B cell (primary cell): ENCODE data around the gene ARHGAP15. TPM values are rescaled to one million over a fixed set of nuclear protein-coding genes. Genes with fewer than 3 reads are reported as not detected.

ENCODE experiments used
- ATAC-seq: fragments of 200-7000 bp; cut with Tn5 transposase; one replicate; pipeline ENCODE4 v1.10.0; 2021; ENCODE audit warnings: low read depth, mild to moderate bottlenecking, moderate number of reproducible peaks, moderate library complexity
- CTCF ChIA-PET: fragments of 350-600 bp; sonication (Branson Sonifier 250); formaldehyde crosslinking; loops from one replicate; lab custom pipeline; 2021; ENCODE audit warnings: antibody characterized with exemption, inconsistent platforms; lab: Charles Lee
- POLR2A ChIA-PET: fragments of 350-600 bp; sonication (Branson Sonifier 250); formaldehyde crosslinking; loops from one replicate; lab custom pipeline; 2021; ENCODE audit warnings: antibody characterized with exemption; lab: Charles Lee
- DNase-seq: peaks from one replicate; pipeline ENCODE4 v3.0.0; 2013
- H2AFZ ChIP-seq: 2 replicates; pipeline ENCODE4 v1.6.1; 2012; ENCODE audit warnings: mild to moderate bottlenecking, low read depth, low read length; ENCODE audit not compliant: insufficient read depth, poor library complexity, severe bottlenecking
- H3K27ac ChIP-seq, 2 donors: 1 replicate in 1 of 2; 2 replicates in 1 of 2; pipeline ENCODE4 v1.5.1; 2012 to 2013; ENCODE audit warnings: low read length in 2 of 2, mild to moderate bottlenecking in 2 of 2, moderate library complexity in 1 of 2
- H3K27me3 ChIP-seq, 4 experiments: fragments of 200-600 bp in 1 of 4; sonication (generic) in 1 of 4; replicated peaks in 1 of 4; 1 replicate in 2 of 4; 2 replicates in 2 of 4; pipeline versions ENCODE4 v1.6.1 to v1.7.0; 2013 to 2016; ENCODE audit warnings: low read length in 3 of 4, mild to moderate bottlenecking in 2 of 4, mixed read lengths in 1 of 4, moderate library complexity in 1 of 4; ENCODE audit not compliant: insufficient read depth in 4 of 4, control insufficient read depth in 3 of 4; ENCODE audit errors: control extremely low read depth in 1 of 4
- H3K36me3 ChIP-seq, 2 experiments: replicated peaks in 1 of 2; 1 replicate in 1 of 2; 2 replicates in 1 of 2; pipeline versions ENCODE4 v1.6.1 to v1.7.1; 2013; ENCODE audit warnings: low read length in 1 of 2; ENCODE audit not compliant: insufficient read depth in 2 of 2, control insufficient read depth in 1 of 2; ENCODE audit errors: control extremely low read depth in 1 of 2, extremely low read depth in 1 of 2
- H3K4me1 ChIP-seq, 2 donors: fragments of 200-600 bp in 1 of 2; sonication (generic) in 1 of 2; 1 replicate in 1 of 2; 2 replicates in 1 of 2; pipeline versions ENCODE4 v1.5.1 to v1.6.1; 2013 to 2017; ENCODE audit warnings: low read length in 2 of 2; ENCODE audit not compliant: control insufficient read depth in 2 of 2, insufficient read depth in 2 of 2
- H3K4me2 ChIP-seq: replicated peaks from 2 replicates; pipeline ENCODE3; 2012; ENCODE audit warnings: mild to moderate bottlenecking, low read depth, low read length; ENCODE audit not compliant: poor library complexity, severe bottlenecking
- H3K4me3 ChIP-seq, 5 experiments: fragments of 200-600 bp in 1 of 5; sonication (generic) in 1 of 5; 1 replicate in 3 of 5; 2 replicates in 2 of 5; pipeline versions ENCODE4 v1.5.1 to v1.7.0; 2011 to 2016; ENCODE audit warnings: low read length in 4 of 5, mild to moderate bottlenecking in 4 of 5, low read depth in 2 of 5, control low read depth in 1 of 5, moderate library complexity in 1 of 5; ENCODE audit not compliant: insufficient read depth in 1 of 5; ENCODE audit errors: control extremely low read depth in 1 of 5, extremely low read depth in 1 of 5
- H3K79me2 ChIP-seq: fragments of 200-600 bp; sonication (generic); one replicate; pipeline ENCODE4 v1.6.0; 2016; ENCODE audit warnings: low read length; ENCODE audit not compliant: control insufficient read depth, insufficient read depth
- H3K9ac ChIP-seq: fragments of 200-600 bp; sonication (generic); 2 replicates; pipeline ENCODE4 v1.6.1; 2017; ENCODE audit warnings: mild to moderate bottlenecking, low read length, moderate library complexity
- H3K9me3 ChIP-seq, 3 donors: one replicate each; pipeline versions ENCODE4 v1.6.1 to v1.7.1; 2013; ENCODE audit warnings: low read length in 2 of 3; ENCODE audit not compliant: control insufficient read depth in 2 of 3, insufficient read depth in 1 of 3; ENCODE audit errors: control extremely low read depth in 1 of 3
- H4K20me1 ChIP-seq: 2 replicates; pipeline ENCODE4 v1.6.0; 2012; ENCODE audit warnings: mild to moderate bottlenecking, low read length; ENCODE audit not compliant: insufficient read depth, control insufficient read depth, poor library complexity, severe bottlenecking
- H3K27ac Mint-ChIP-seq: one replicate; pipeline ENCODE4 v1.8.0; 2021; ENCODE audit warnings: mixed read lengths
- H3K27me3 Mint-ChIP-seq: one replicate; pipeline ENCODE4 v1.8.0; 2021; ENCODE audit warnings: mixed read lengths
- H3K4me1 Mint-ChIP-seq: one replicate; pipeline ENCODE4 v1.8.0; 2021; ENCODE audit warnings: mixed read lengths
- H3K4me3 Mint-ChIP-seq: one replicate; pipeline ENCODE4 v1.8.0; 2021; ENCODE audit warnings: mixed read lengths
- H3K9me3 Mint-ChIP-seq: one replicate; pipeline ENCODE4 v1.8.0; 2022; ENCODE audit warnings: mixed read lengths; ENCODE audit not compliant: insufficient read depth
- EZH2 ChIP-seq: IDR thresholded peaks from 2 replicates; pipeline ENCODE4 v1.6.1; 2012; ENCODE audit warnings: borderline replicate concordance, low read depth, mild to moderate bottlenecking, moderate library complexity, low read length; ENCODE audit not compliant: insufficient read depth, poor library complexity, severe bottlenecking
- WGBS: methylation state at CpG from one replicate; pipeline ENCODE4 v1.1.5; 2013; ENCODE audit warnings: missing lambda C conversion rate; ENCODE audit not compliant: insufficient coverage; 5-methylcytosine and 5-hydroxymethylcytosine counted together
- intact Hi-C: fragments of 100-400 bp; cut with micrococcal nuclease; formaldehyde crosslinking; loops from one replicate; pipeline ENCODE4 v1.10.0; 2022
- polyA plus RNA-seq: library from polyadenylated mRNA; depleted of rRNA; stranded (reverse); fragments of >200 nt; gene quantifications from 2 replicates; pipeline ENCODE4 v1.2.3, GENCODE V29; 2012
- total RNA-seq, 2 donors: library from RNA; stranded (reverse); fragments of 120-200 nt in 1 of 2; gene quantifications; 1 replicate in 1 of 2; 2 replicates in 1 of 2; pipeline versions ENCODE4 v1.2.3 to v1.2.4, GENCODE V29; 2013 to 2022
- TF ChIP-seq, protein P1 (sequence below): fragments of 200-600 bp; IDR thresholded peaks from one replicate; pipeline ENCODE4 v1.8.0; 2022; ENCODE audit warnings: antibody characterized with exemption, mild to moderate bottlenecking

Gene ARHGAP15
- total and polyA plus RNA-seq, 2 donors (not counting 1 experiment from before 2014, with no cell fraction given), result 58.6 to 187 TPM

DNA sequence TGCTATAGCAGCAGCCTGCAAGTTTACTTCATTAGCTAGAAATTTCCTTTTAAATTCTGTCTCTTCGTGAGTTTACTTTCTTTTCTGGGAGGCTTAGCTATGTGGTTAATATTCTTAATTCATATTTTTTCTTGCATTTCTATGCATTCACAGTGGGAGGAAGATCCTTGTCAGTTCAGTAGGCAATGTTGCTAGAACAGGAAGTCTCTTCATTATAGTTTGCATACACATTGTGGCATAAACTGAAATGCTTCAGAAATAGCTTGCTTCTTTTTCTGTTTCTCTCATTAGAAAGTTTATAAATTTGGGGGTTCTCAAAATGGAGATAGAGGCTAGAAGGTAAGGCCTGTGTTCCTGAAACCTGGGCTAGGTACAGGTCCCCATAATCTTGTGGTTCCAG, 8.1 kb upstream of the ARHGAP15 start:
- DNase-seq, result no peak
- no peaks in the 10 kb centered on the region for H3K36me3 ChIP-seq
- H3K9ac ChIP-seq, result peak overlapping the region; percentile 49
- peaks cover 32% of the 10 kb centered on the region for H3K79me2 ChIP-seq
- intact Hi-C loops, result no loop called here
- ChIA-PET CTCF (interaction anchor here (1.2 to 7.0 kb wide), 7 partner anchors 10 to 131 kb away, joined by 3 to 75 read pairs (median 4); no protein-coding TSS in a partner anchor), POLR2A (no interaction called here)
- peaks cover 17% of the 10 kb centered on the region for H3K4me1 Mint-ChIP-seq
- peak overlapping the region; percentile 65 for H3K4me2 ChIP-seq
- H3K27ac Mint-ChIP-seq, result no peak overlapping the region
- H3K4me3 Mint-ChIP-seq, result no peak overlapping the region
- peak overlapping the region in 2 of 5 experiments; percentile 6 to 34 for H3K4me3 ChIP-seq
- H3K27me3 Mint-ChIP-seq, result no peaks in the 10 kb centered on the region
- ATAC-seq, result no peak
- peaks cover 33 to 35% of the 10 kb centered on the region in 2 donors for H3K4me1 ChIP-seq
- no peak for TF ChIP-seq EZH2
- TF ChIP-seq, protein P1, sequence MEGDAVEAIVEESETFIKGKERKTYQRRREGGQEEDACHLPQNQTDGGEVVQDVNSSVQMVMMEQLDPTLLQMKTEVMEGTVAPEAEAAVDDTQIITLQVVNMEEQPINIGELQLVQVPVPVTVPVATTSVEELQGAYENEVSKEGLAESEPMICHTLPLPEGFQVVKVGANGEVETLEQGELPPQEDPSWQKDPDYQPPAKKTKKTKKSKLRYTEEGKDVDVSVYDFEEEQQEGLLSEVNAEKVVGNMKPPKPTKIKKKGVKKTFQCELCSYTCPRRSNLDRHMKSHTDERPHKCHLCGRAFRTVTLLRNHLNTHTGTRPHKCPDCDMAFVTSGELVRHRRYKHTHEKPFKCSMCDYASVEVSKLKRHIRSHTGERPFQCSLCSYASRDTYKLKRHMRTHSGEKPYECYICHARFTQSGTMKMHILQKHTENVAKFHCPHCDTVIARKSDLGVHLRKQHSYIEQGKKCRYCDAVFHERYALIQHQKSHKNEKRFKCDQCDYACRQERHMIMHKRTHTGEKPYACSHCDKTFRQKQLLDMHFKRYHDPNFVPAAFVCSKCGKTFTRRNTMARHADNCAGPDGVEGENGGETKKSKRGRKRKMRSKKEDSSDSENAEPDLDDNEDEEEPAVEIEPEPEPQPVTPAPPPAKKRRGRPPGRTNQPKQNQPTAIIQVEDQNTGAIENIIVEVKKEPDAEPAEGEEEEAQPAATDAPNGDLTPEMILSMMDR, result no peak
- no CpG with 5 or more reads among the region's 1 CpG for WGBS
- H2AFZ ChIP-seq, result peak overlapping the region; percentile 53
- no peaks in the 10 kb centered on the region for H3K9me3 Mint-ChIP-seq
- no peaks in the 10 kb centered on the region for H4K20me1 ChIP-seq
- H3K27me3 ChIP-seq, result no peaks in the 10 kb centered on the region
- H3K27ac ChIP-seq, result peak overlapping the region; percentile 45 to 72
- H3K9me3 ChIP-seq, result peaks cover 0 to 3% (median 2%) of the 10 kb centered on the region in 3 donors

DNA sequence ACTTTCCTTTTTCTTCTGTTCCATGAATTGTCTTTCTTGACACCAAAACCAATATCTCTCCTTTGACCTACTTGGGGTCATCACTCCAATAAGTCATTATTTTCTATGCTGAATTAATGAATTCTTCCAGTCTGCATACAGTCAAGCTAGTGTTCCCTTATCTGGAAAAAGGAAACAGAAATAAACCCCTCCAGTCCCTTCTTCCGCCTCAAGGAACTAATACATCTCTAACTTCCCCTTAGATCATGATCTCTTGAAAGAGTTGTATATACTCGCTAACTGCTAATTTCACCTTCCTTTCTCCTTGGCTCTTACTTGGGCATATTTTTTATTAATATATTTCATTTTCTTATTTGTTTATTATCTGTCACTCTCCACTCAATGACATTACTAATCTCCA, 7.3 kb upstream of the ARHGAP15 start:
- Histone ChIP-seq H3K79me2 (peaks cover 36% of the 10 kb centered on the region), H3K4me2 (peak overlapping the region; percentile 65), H3K9ac (no peak overlapping the region), H4K20me1 (no peaks in the 10 kb centered on the region), H3K4me1 (peaks cover 33 to 35% of the 10 kb centered on the region in 2 donors), H3K27me3 (no peaks in the 10 kb centered on the region), H3K27ac (peak overlapping the region; percentile 45 to 72), H2AFZ (no peak overlapping the region), H3K4me3 (peak overlapping the region in 1 of 5 experiments; percentile 34), H3K9me3 (peaks cover 0 to 2% (median 0%) of the 10 kb centered on the region in 3 donors), H3K36me3 (no peaks in the 10 kb centered on the region)
- TF ChIP-seq, protein P1, result no peak
- no peak for TF ChIP-seq EZH2
- peaks cover 17% of the 10 kb centered on the region for H3K4me1 Mint-ChIP-seq
- CTCF ChIA-PET, result interaction anchor here (0.8 to 7.0 kb wide), 4 partner anchors 11 to 136 kb away, joined by 3 to 75 read pairs (median 8); no protein-coding TSS in a partner anchor
- no peak overlapping the region for H3K27ac Mint-ChIP-seq
- no peak overlapping the region for H3K4me3 Mint-ChIP-seq
- no CpG with 5 or more reads among the region's 2 CpGs for WGBS
- DNase-seq (no peak), ATAC-seq (no peak)
- POLR2A ChIA-PET, result no interaction called here
- intact Hi-C loops, result no loop called here
- no peaks in the 10 kb centered on the region for H3K9me3 Mint-ChIP-seq
- H3K27me3 Mint-ChIP-seq, result no peaks in the 10 kb centered on the region
